Endothelial cell of umbilical vein (primary cell): ENCODE results near the gene CSMD2. TPM values are rescaled to one million over a fixed set of nuclear protein-coding genes. Genes with fewer than 3 reads are reported as not detected.

ENCODE experiments used
- BruUV-seq: library from RNA; stranded (reverse); fragments of 400-500 nt; replicated peaks from 2 replicates; lab custom pipeline; 2021; lab: Mats Ljungman, UMichigan
- CTCF ChIA-PET: fragments of 300-600, 350-600 bp; sonication (Branson Sonifier 250); formaldehyde crosslinking; loops from one replicate; lab custom pipeline; 2021; ENCODE audit warnings: antibody characterized with exemption, inconsistent platforms; lab: Charles Lee
- POLR2A ChIA-PET: fragments of 300-600, 350-600 bp; sonication (Branson Sonifier 250); formaldehyde crosslinking; loops from one replicate; lab custom pipeline; 2021; ENCODE audit warnings: antibody characterized with exemption, inconsistent platforms; lab: Charles Lee
- DNase-seq: peaks from one replicate; pipeline ENCODE4 v3.0.0-alpha.2; 2011; ENCODE audit warnings: low read depth, low spot score
- FAIRE-seq: peaks from 2 replicates; lab custom pipeline; 2011; peaks lifted over from hg19 to GRCh38; lab: Jason Lieb, UNC
- H2AFZ ChIP-seq: 2 replicates; pipeline ENCODE4 v1.6.0; 2012; ENCODE audit warnings: low read depth, low read length, control low read depth, inconsistent platforms
- H3K27ac ChIP-seq: 2 replicates; pipeline ENCODE4 v1.5.1; 2011; ENCODE audit warnings: low read depth, mild to moderate bottlenecking, control low read depth, low read length, moderate library complexity; ENCODE audit not compliant: insufficient read depth
- H3K27me3 ChIP-seq, 2 experiments: 2 replicates each; pipeline versions ENCODE4 v1.6.0 to v1.6.1; 2011; ENCODE audit warnings: low read length in 2 of 2, mixed read lengths in 1 of 2; ENCODE audit not compliant: control insufficient read depth in 2 of 2, insufficient read depth in 2 of 2
- H3K36me3 ChIP-seq, 2 experiments: 2 replicates in 1 of 2; 3 replicates in 1 of 2; pipeline ENCODE4 v1.5.1; 2011; ENCODE audit warnings: low read length in 2 of 2, mild to moderate bottlenecking in 1 of 2, moderate library complexity in 1 of 2; ENCODE audit not compliant: control insufficient read depth in 2 of 2, insufficient read depth in 2 of 2; ENCODE audit errors: extremely low read depth in 1 of 2
- H3K4me1 ChIP-seq: 3 replicates; pipeline ENCODE4 v1.5.1; 2011; ENCODE audit warnings: mild to moderate bottlenecking, low read length; ENCODE audit not compliant: control insufficient read depth, insufficient read depth; ENCODE audit errors: extremely low read depth
- H3K4me2 ChIP-seq: 2 replicates; pipeline ENCODE4 v1.6.1; 2011; ENCODE audit warnings: low read length, control low read depth, mixed read lengths; ENCODE audit not compliant: insufficient read depth
- H3K4me3 ChIP-seq, 3 experiments: fragments of 200-600 bp in 1 of 3; sonication (generic), shearing (Covaris generic) in 1 of 3; replicated peaks in 1 of 3; 2 replicates each; pipeline ENCODE4 v1.5.1; 2011 to 2016; ENCODE audit warnings: control low read depth in 3 of 3, low read length in 3 of 3, mild to moderate bottlenecking in 2 of 3, inconsistent platforms in 1 of 3, low read depth in 1 of 3, moderate library complexity in 1 of 3; ENCODE audit not compliant: insufficient read depth in 1 of 3
- H3K79me2 ChIP-seq: 2 replicates; pipeline ENCODE4 v1.6.0; 2012; ENCODE audit warnings: low read length, inconsistent platforms; ENCODE audit not compliant: control insufficient read depth, insufficient read depth
- H3K9ac ChIP-seq: replicated peaks from 2 replicates; pipeline ENCODE3; 2011; ENCODE audit warnings: low read length, control low read depth; ENCODE audit not compliant: insufficient read depth; ENCODE audit errors: extremely low read depth
- H3K9me1 ChIP-seq: replicated peaks from 3 replicates; pipeline ENCODE4 v1.6.0; 2011; ENCODE audit warnings: mild to moderate bottlenecking, low read length; ENCODE audit not compliant: control insufficient read depth, insufficient read depth; ENCODE audit errors: extremely low read depth
- H3K9me3 ChIP-seq: replicated peaks from 2 replicates; pipeline ENCODE4 v1.5.1; 2012; ENCODE audit warnings: low read length, inconsistent platforms; ENCODE audit not compliant: control insufficient read depth, insufficient read depth
- H4K20me1 ChIP-seq: replicated peaks from 2 replicates; pipeline ENCODE3; 2011; ENCODE audit warnings: mild to moderate bottlenecking, low read length; ENCODE audit not compliant: control insufficient read depth, insufficient read depth; ENCODE audit errors: extremely low read depth
- CTCF ChIP-seq, 2 donors: IDR thresholded peaks; 1 replicate in 1 of 2; 2 replicates in 1 of 2; pipeline ENCODE4 v1.5.1; 2011; ENCODE audit warnings: low read length in 2 of 2, mild to moderate bottlenecking in 2 of 2, moderate library complexity in 2 of 2, control low read depth in 1 of 2, inconsistent platforms in 1 of 2, low read depth in 1 of 2; ENCODE audit not compliant: insufficient read depth in 1 of 2; ENCODE audit errors: extremely low read depth in 1 of 2
- EZH2 ChIP-seq: IDR thresholded peaks from 2 replicates; pipeline ENCODE4 v1.6.1; 2012; ENCODE audit warnings: borderline replicate concordance, low read depth, mild to moderate bottlenecking, moderate library complexity, low read length, inconsistent platforms; ENCODE audit not compliant: severe bottlenecking
- FOS ChIP-seq: IDR thresholded peaks from 2 replicates; pipeline ENCODE4 v1.6.1; 2011; ENCODE audit warnings: mild to moderate bottlenecking, low read length, moderate library complexity, borderline replicate concordance; ENCODE audit not compliant: insufficient read depth
- GATA2 ChIP-seq: IDR thresholded peaks from 2 replicates; pipeline ENCODE4 v1.7.0; 2011; ENCODE audit warnings: low read depth, mild to moderate bottlenecking, moderate library complexity, mixed read lengths, low read length; ENCODE audit not compliant: insufficient read length, insufficient read depth
- JUN ChIP-seq: IDR thresholded peaks from 2 replicates; pipeline ENCODE4 v1.6.1; 2011; ENCODE audit warnings: borderline replicate concordance, low read depth; ENCODE audit not compliant: insufficient read length, insufficient read depth
- MAX ChIP-seq: IDR thresholded peaks from 2 replicates; pipeline ENCODE4 v1.6.1; 2011; ENCODE audit not compliant: insufficient read depth, insufficient read length
- MYC ChIP-seq: IDR thresholded peaks from one replicate; pipeline ENCODE4 v1.6.1; 2011; ENCODE audit warnings: mild to moderate bottlenecking, low read depth, low read length
- POLR2A ChIP-seq: IDR thresholded peaks from 2 replicates; pipeline ENCODE4 v1.6.1; 2012; ENCODE audit warnings: low read depth, mild to moderate bottlenecking, control low read depth, low read length
- POLR2AphosphoS5 ChIP-seq: IDR thresholded peaks from 2 replicates; pipeline ENCODE4 v1.6.1; 2012; ENCODE audit warnings: low read depth, mild to moderate bottlenecking, control low read depth, low read length, moderate library complexity; ENCODE audit not compliant: insufficient read depth
- dilution Hi-C: fragments of 300-500 bp; cut with MboI; formaldehyde crosslinking; loops from one replicate; pipeline ENCODE4 v1.15.0; 2019; ENCODE audit warnings: low sequenced_read_pairs; ENCODE audit not compliant: extremely low pct_ligation_motif_present
- intact Hi-C: fragments of 100-400 bp; cut with micrococcal nuclease; formaldehyde crosslinking; loops from one replicate; pipeline ENCODE4 v1.10.0; 2022
- polyA plus RNA-seq, 4 experiments: library from polyadenylated mRNA; depleted of rRNA in 3 of 4; stranded (reverse) in 3 of 4; unstranded in 1 of 4; fragments of >200 nt; gene quantifications; 2 replicates each; pipeline versions ENCODE4 v1.2.1 to v1.2.3, GENCODE V29; 2011 to 2012; ENCODE audit warnings: missing spikeins in 1 of 4
- total RNA-seq: library from RNA; stranded (reverse); gene quantifications from 2 replicates; pipeline ENCODE4 v1.2.3, GENCODE V29; 2021

Gene CSMD2
- total and polyA plus RNA-seq, 2 donors (not counting 3 experiments of a cell fraction or from before 2014, with no cell fraction given): under 0.01 TPM; not detected in 1

GRCh38 chr1:33563699-33564098 is 601.3 kb downstream of the CSMD2 start:
- Histone ChIP-seq H3K79me2 (no peaks in the 10 kb centered on the region), H3K27ac (no peak overlapping the region), H3K4me2 (no peak overlapping the region), H3K9me1 (no peaks in the 10 kb centered on the region), H3K9me3 (no peaks in the 10 kb centered on the region), H3K9ac (no peak overlapping the region), H3K4me3 (no peak overlapping the region), H3K27me3 (no peaks in the 10 kb centered on the region), H3K36me3 (no peaks in the 10 kb centered on the region), H4K20me1 (no peaks in the 10 kb centered on the region), H3K4me1 (no peaks in the 10 kb centered on the region), H2AFZ (no peak overlapping the region)
- intact Hi-C loops (no loop called here), dilution Hi-C loops (no loop called here)
- TF ChIP-seq EZH2 (no peak), MYC (no peak), CTCF (IDR thresholded peaks at IDR 0.05; ENCODE audit: extremely low read depth in 1 of 2, insufficient read depth in 1 of 2, low read depth in 1 of 2, low read length in 2 of 2) (no peak), FOS (no peak)
- ChIA-PET CTCF (no interaction called here), POLR2A (no interaction called here)
- no peak for DNase-seq
- no peak for FAIRE-seq
- no TSS peak for BruUV-seq

GRCh38 chr1:33562563-33562962 is 602.5 kb downstream of the CSMD2 start:
- H3K9me3 ChIP-seq: no peaks in the 10 kb centered on the region
- no peaks in the 10 kb centered on the region for H3K4me1 ChIP-seq
- H3K9me1 ChIP-seq: no peaks in the 10 kb centered on the region
- H3K27me3 ChIP-seq: no peaks in the 10 kb centered on the region
- no peak overlapping the region for H3K27ac ChIP-seq
- intact Hi-C loops (no loop called here), dilution Hi-C loops (no loop called here)
- CTCF ChIA-PET: no interaction called here
- no TSS peak for BruUV-seq
- H3K79me2 ChIP-seq: no peaks in the 10 kb centered on the region
- TF ChIP-seq GATA2: no peak
- no peak for TF ChIP-seq POLR2AphosphoS5
- no peak for TF ChIP-seq MYC
- no peak for TF ChIP-seq CTCF (IDR thresholded peaks at IDR 0.05; ENCODE audit: extremely low read depth in 1 of 2, insufficient read depth in 1 of 2, low read depth in 1 of 2, low read length in 2 of 2)
- TF ChIP-seq JUN: no peak
- no peak for TF ChIP-seq FOS
- TF ChIP-seq EZH2: no peak
- TF ChIP-seq MAX: no peak
- no peak for TF ChIP-seq POLR2A
- no peaks in the 10 kb centered on the region for H3K36me3 ChIP-seq
- POLR2A ChIA-PET: no interaction called here
- no peaks in the 10 kb centered on the region for H4K20me1 ChIP-seq
- no peak overlapping the region for H3K4me3 ChIP-seq
- FAIRE-seq (no peak), DNase-seq (no peak)
- no peak overlapping the region for H2AFZ ChIP-seq
- no peak overlapping the region for H3K9ac ChIP-seq
- no peak overlapping the region for H3K4me2 ChIP-seq
